ENCODE results near the gene ACAD9. TPM values are rescaled to one million over a fixed set of nuclear protein-coding genes. Genes with fewer than 3 reads are reported as not detected.
A peak's percentile ranks its signal among the peaks of the same experiment; 100 is the strongest.
"Not testable (repeated sequence)": the region's sequence is repeated elsewhere in the genome, so short reads cannot be mapped to it uniquely, and the experiment has no call there.

Gene ACAD9
- total RNA-seq, 1 experiment from 2014 or later: 76.5 TPM

DNA sequence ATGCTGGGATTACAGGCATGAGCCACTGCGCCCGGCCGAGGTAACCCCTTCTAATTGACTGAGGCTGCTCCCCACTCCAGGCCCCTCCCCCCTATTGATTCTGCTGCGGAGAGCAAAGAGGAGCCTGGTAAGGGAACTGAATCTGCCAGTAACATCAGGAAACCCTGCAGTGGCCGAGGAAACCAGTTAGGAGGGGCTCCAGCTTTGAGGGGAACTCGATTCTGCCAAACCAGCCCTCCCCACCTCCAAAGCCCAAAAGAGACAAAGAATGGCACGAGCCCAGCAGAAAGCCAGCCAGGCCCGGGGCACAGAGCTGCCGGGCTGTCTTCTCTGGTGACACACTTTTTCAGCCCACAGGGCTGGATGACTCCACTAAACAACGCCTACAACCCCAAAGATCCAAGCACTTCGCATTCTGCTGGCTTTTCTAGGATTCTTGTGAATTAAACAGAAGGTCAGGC, 15.0 kb upstream of the ACAD9 start:
- H3K27me3 ChIP-seq (ENCODE audit: insufficient read depth, low read depth): no peaks in the 10 kb centered on the region
- ChIA-PET CTCF (no interaction called here), POLR2A (ENCODE audit: unreplicated experiment) (no interaction called here)
- no peak for DNase-seq
- no peak overlapping the region for H3K4me2 ChIP-seq
- H3K79me2 ChIP-seq (ENCODE audit: low read depth): no peaks in the 10 kb centered on the region
- no peaks in the 10 kb centered on the region for H3K36me3 ChIP-seq (ENCODE audit: low read depth)
- no TSS peak for BruUV-seq (replicated peaks)
- H3K4me3 ChIP-seq: no peak overlapping the region
- H3F3A ChIP-seq (ENCODE audit: insufficient read depth, low read depth): no peaks in the 10 kb centered on the region; the same call in 1 of the 2 replicates
- H3K9me3 ChIP-seq (ENCODE audit: insufficient read depth, low read depth): peaks cover 16% of the 10 kb centered on the region
- no peaks in the 10 kb centered on the region for H3K9me2 ChIP-seq (ENCODE audit: insufficient read depth)
- intact Hi-C loops (cut with micrococcal nuclease; ENCODE audit: unreplicated experiment): no loop called here
- H2AFZ ChIP-seq: no peak overlapping the region
- no peak for TF ChIP-seq EZH2 (IDR thresholded peaks at IDR 0.05; ENCODE audit: low read depth)
- TF ChIP-seq, protein P1, sequence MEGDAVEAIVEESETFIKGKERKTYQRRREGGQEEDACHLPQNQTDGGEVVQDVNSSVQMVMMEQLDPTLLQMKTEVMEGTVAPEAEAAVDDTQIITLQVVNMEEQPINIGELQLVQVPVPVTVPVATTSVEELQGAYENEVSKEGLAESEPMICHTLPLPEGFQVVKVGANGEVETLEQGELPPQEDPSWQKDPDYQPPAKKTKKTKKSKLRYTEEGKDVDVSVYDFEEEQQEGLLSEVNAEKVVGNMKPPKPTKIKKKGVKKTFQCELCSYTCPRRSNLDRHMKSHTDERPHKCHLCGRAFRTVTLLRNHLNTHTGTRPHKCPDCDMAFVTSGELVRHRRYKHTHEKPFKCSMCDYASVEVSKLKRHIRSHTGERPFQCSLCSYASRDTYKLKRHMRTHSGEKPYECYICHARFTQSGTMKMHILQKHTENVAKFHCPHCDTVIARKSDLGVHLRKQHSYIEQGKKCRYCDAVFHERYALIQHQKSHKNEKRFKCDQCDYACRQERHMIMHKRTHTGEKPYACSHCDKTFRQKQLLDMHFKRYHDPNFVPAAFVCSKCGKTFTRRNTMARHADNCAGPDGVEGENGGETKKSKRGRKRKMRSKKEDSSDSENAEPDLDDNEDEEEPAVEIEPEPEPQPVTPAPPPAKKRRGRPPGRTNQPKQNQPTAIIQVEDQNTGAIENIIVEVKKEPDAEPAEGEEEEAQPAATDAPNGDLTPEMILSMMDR (conservative IDR thresholded peaks at IDR 0.05): no peak
- no peaks in the 10 kb centered on the region for H4K20me1 ChIP-seq (ENCODE audit: insufficient read depth)
- H3K27ac ChIP-seq: no peak overlapping the region
- H3K4me1 ChIP-seq (replicated peaks; ENCODE audit: insufficient read depth): no peaks in the 10 kb centered on the region

DNA sequence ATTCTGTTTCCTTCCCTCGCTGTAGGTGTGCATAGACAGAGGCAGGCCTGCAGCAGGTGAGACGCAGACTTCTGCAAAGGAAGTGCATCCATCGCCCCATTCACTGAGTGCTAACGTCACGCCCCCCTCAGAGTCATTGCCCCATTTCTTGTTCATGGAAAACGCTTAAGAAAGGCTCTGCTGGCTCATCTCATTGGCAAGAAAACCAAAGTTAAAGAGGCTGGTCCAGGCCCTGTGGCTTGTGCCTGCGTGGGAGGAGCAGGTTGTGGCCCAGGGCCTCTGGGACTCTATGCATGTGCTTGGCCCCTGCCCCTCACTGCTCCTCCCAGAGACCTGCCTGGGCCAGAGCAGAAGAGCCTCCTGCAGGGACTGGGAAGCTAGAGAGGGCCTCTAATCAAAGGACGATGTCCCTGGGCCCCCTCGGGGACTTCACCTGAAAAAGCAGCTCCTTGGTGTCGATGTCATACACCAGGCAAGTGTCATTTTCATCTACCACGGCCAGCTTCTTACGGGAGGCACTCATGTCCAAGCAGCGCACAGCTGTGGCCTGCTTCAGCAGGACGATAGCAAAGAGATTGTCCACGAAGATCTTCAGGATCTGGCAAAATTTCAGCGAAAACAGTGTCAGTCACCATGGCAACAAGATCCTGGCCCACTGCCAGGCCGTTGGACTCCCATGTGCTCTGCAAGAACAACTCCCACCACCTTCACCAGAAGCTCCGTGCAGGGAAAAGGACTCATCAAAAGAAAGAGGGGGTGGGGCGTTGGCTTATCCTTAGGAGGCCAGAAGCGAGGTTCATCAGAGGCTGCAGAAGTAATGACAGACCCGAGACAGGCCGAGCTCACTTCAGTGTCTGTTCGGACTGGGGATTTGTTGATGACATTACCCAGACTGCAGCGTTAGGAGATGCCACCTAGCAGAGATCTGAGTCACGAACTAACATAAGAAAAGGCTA, 14.3 kb upstream of the ACAD9 start:
- H3K9me2 ChIP-seq (ENCODE audit: insufficient read depth); H3K36me3 ChIP-seq (ENCODE audit: low read depth); CTCF ChIA-PET; H3K79me2 ChIP-seq (ENCODE audit: low read depth); intact Hi-C loops (cut with micrococcal nuclease; ENCODE audit: unreplicated experiment); H3K4me1 ChIP-seq (replicated peaks; ENCODE audit: insufficient read depth); DNase-seq; H3K27me3 ChIP-seq (ENCODE audit: insufficient read depth, low read depth); H4K20me1 ChIP-seq (ENCODE audit: insufficient read depth); H3K27ac ChIP-seq; H3K4me3 ChIP-seq; H3F3A ChIP-seq (ENCODE audit: insufficient read depth, low read depth); H3K4me2 ChIP-seq; H2AFZ ChIP-seq; POLR2A ChIA-PET (ENCODE audit: unreplicated experiment); BruUV-seq (replicated peaks); H3K9me3 ChIP-seq (ENCODE audit: insufficient read depth, low read depth): not testable (repeated sequence)

DNA sequence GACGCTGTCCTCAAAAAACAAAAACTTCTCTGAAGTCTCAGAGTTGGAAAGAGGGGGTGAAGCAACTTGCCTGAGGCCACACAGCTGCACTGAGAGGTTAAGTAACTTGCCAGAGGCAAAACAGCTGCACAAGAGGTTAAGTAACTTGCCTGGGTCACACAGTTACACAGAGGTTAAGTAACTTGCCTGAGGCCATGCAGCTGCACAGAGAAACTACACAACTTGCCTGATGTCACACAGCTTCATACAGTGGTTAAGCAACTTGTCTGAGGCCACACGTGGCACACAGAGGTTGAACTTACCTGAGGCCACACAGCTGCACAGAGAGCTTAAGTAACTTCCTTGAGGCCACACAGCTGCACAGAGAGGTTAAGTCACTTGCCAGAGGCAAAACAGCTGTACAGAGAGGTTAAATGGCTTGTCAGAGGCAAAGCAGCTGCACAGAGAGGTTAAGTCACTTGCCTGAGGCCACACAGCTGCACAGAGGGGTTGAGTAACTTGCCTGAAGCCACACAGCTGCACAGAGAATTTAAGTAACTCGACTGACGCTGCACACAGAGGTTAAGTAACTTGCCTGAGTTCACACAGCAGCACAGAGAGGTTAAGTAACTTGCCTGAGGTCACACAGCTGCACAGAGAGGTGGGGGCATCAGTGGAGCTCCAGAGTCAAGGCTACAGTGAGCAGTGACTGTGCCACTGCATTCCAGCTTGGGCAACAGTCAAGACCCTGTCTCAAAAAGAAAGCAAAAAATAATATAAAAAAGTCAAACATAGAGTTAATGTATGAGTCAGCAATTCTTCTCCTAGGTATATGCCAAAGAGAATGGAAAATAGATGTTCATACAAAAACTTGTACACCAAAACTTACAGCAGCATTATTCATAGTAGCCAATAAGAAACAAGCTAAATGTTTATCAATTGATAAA, 12.0 kb upstream of the ACAD9 start:
- Histone ChIP-seq H3K4me2 (no peak overlapping the region), H3K4me3 (no peak overlapping the region), H2AFZ (no peak overlapping the region), H3K9me2 (ENCODE audit: insufficient read depth) (no peaks in the 10 kb centered on the region), H3K27ac (no peak overlapping the region), H3K4me1 (replicated peaks; ENCODE audit: insufficient read depth) (no peaks in the 10 kb centered on the region), H3K9me3 (ENCODE audit: insufficient read depth, low read depth) (no peaks in the 10 kb centered on the region), H4K20me1 (ENCODE audit: insufficient read depth) (no peaks in the 10 kb centered on the region), H3K27me3 (ENCODE audit: insufficient read depth, low read depth) (no peaks in the 10 kb centered on the region), H3F3A (ENCODE audit: insufficient read depth, low read depth) (no peaks in the 10 kb centered on the region), H3K36me3 (ENCODE audit: low read depth) (no peaks in the 10 kb centered on the region), H3K79me2 (ENCODE audit: low read depth) (no peaks in the 10 kb centered on the region)
- intact Hi-C loops (cut with micrococcal nuclease; ENCODE audit: unreplicated experiment): no loop called here
- BruUV-seq (replicated peaks): no TSS peak
- ChIA-PET POLR2A (ENCODE audit: unreplicated experiment) (interaction anchor here (0.6 kb wide), 2 partner anchors 9 to 100 kb away, joined by 3 to 4 read pairs; no protein-coding TSS in a partner anchor), CTCF (interaction anchor here (0.6 to 0.7 kb wide), 2 partner anchors 186 to 1219 kb away, joined by 3 read pairs; no protein-coding TSS in a partner anchor)
- peak in 1 of 2 experiments; percentile 41 for DNase-seq
- no peak for TF ChIP-seq EZH2 (IDR thresholded peaks at IDR 0.05; ENCODE audit: low read depth)
- TF ChIP-seq, protein P1 (conservative IDR thresholded peaks at IDR 0.05): no peak
